HS-27A (cell line): Measurements from ENCODE around the gene CCNT1.
"Not testable (repeated sequence)": the region's sequence is repeated elsewhere in the genome, so short reads cannot be mapped to it uniquely, and the experiment has no call there.

Experiments used
- DNase-seq: peaks from one replicate; pipeline ENCODE4 v3.0.0-alpha.2; 2012; ENCODE audit warnings: low read depth, missing footprints

CCNT1 gene

GRCh38 chr12:48691826-48692487, 24.6 kb downstream of the CCNT1 start:
- DNase-seq: no peak

- no peak for DNase-seq
Measured at GRCh38 chr12:48690990-48691389, 25.5 kb downstream of the CCNT1 start.

- no peak for DNase-seq
Measured at GRCh38 chr12:48690436-48690835, 26.1 kb downstream of the CCNT1 start.

- no peak for DNase-seq
Measured at GRCh38 chr12:48688836-48689235, 27.7 kb downstream of the CCNT1 start.

GRCh38 chr12:48687592-48687991, 28.9 kb downstream of the CCNT1 start:
- DNase-seq: no peak

- no peak for DNase-seq
Measured at GRCh38 chr12:48686615-48687334, 29.7 kb downstream of the CCNT1 start.

- no peak for DNase-seq
Measured at GRCh38 chr12:48686037-48686595, 30.4 kb downstream of the CCNT1 start.

- no peak for DNase-seq
Measured at GRCh38 chr12:48683534-48683933, 33.0 kb downstream of the CCNT1 start.

GRCh38 chr12:48682927-48683326, 33.6 kb downstream of the CCNT1 start:
- no peak for DNase-seq

- not testable (repeated sequence) for DNase-seq
Measured at GRCh38 chr12:48682533-48682905, 34.0 kb downstream of the CCNT1 start.

GRCh38 chr12:48681710-48682532, 34.6 kb downstream of the CCNT1 start, which contains the start of gene KANSL2:
Gene KANSL2, minus strand, starts transcription at chr12:48682238. Its CDS starts 606 bp downstream, at chr12:48681632.
- DNase-seq: peak; percentile 90

- DNase-seq: no peak
Measured at GRCh38 chr12:48681399-48681709, 35.2 kb downstream of the CCNT1 start.

GRCh38 chr12:48680861-48681260, 35.6 kb downstream of the CCNT1 start:
- DNase-seq: no peak

- DNase-seq: no peak
Measured at GRCh38 chr12:48678551-48679185, 37.8 kb downstream of the CCNT1 start.

- no peak for DNase-seq
Measured at GRCh38 chr12:48671231-48671856, 45.2 kb downstream of the CCNT1 start.

- no peak for DNase-seq
Measured at GRCh38 chr12:48668996-48669395, 47.5 kb downstream of the CCNT1 start.

- no peak for DNase-seq
Measured at GRCh38 chr12:48659863-48660262, 56.6 kb downstream of the CCNT1 start.

- no peak for DNase-seq
Measured at GRCh38 chr12:48651681-48652080, 64.8 kb downstream of the CCNT1 start.

GRCh38 chr12:48645354-48645753, 71.2 kb downstream of the CCNT1 start:
- DNase-seq: not testable (repeated sequence)

GRCh38 chr12:48643011-48643410, 73.5 kb downstream of the CCNT1 start:
- no peak for DNase-seq

- not testable (repeated sequence) for DNase-seq
Measured at GRCh38 chr12:48641752-48642555, 74.6 kb downstream of the CCNT1 start.
